Mesenchymal stem cell (in vitro differentiated cells and primary cell): ENCODE results near the gene AKAP10.
A peak's percentile ranks its signal among the peaks of the same experiment; 100 is the strongest.

ENCODE experiments used
- DNase-seq: peaks from one replicate; pipeline ENCODE4 v3.0.0-alpha.2; 2013
- H2AFZ ChIP-seq: one replicate; pipeline ENCODE4 v1.6.1; 2013; ENCODE audit warnings: low read depth, mild to moderate bottlenecking, control low read depth, inconsistent platforms, low read length, moderate library complexity
- H2AK5ac ChIP-seq: 2 replicates; pipeline ENCODE4 v1.6.1; 2013; ENCODE audit warnings: low read length, moderate library complexity, mild to moderate bottlenecking, inconsistent platforms; ENCODE audit not compliant: severe bottlenecking
- H2BK120ac ChIP-seq: one replicate; pipeline ENCODE4 v1.6.1; 2013; ENCODE audit warnings: low read depth, mild to moderate bottlenecking, inconsistent platforms, low read length, moderate library complexity
- H2BK12ac ChIP-seq, 2 experiments: one replicate each; pipeline ENCODE4 v1.6.1; 2013; ENCODE audit warnings: inconsistent platforms in 2 of 2, low read length in 2 of 2, mild to moderate bottlenecking in 2 of 2, moderate library complexity in 2 of 2, control low read depth in 1 of 2
- H2BK15ac ChIP-seq: one replicate; pipeline ENCODE4 v1.6.1; 2013; ENCODE audit warnings: mild to moderate bottlenecking, low read depth, inconsistent platforms; ENCODE audit not compliant: poor library complexity, severe bottlenecking
- H2BK5ac ChIP-seq: 2 replicates; pipeline ENCODE4 v1.6.1; 2013; ENCODE audit warnings: low read depth, mild to moderate bottlenecking, low read length, control low read depth, inconsistent platforms; ENCODE audit not compliant: poor library complexity, severe bottlenecking
- H3K14ac ChIP-seq, 2 experiments: one replicate each; pipeline ENCODE4 v1.6.1; 2013; ENCODE audit warnings: inconsistent platforms in 2 of 2, low read length in 2 of 2, control low read depth in 1 of 2, mild to moderate bottlenecking in 1 of 2, moderate library complexity in 1 of 2
- H3K18ac ChIP-seq, 2 experiments: one replicate each; pipeline ENCODE4 v1.6.1; 2013; ENCODE audit warnings: inconsistent platforms in 2 of 2, low read length in 2 of 2, control low read depth in 1 of 2, low read depth in 1 of 2, mild to moderate bottlenecking in 1 of 2
- H3K23ac ChIP-seq, 2 experiments: one replicate each; pipeline ENCODE4 v1.6.1; 2013; ENCODE audit warnings: inconsistent platforms in 2 of 2, low read length in 2 of 2, mild to moderate bottlenecking in 2 of 2, moderate library complexity in 2 of 2, control low read depth in 1 of 2
- H3K27ac ChIP-seq: 2 replicates; pipeline ENCODE4 v1.5.1; 2013; ENCODE audit warnings: mild to moderate bottlenecking, moderate library complexity, low read length, control low read depth, inconsistent platforms; ENCODE audit not compliant: poor library complexity, severe bottlenecking
- H3K27me3 ChIP-seq, 2 experiments: 2 replicates each; pipeline versions ENCODE4 v1.6.1 to v1.7.0; 2013; ENCODE audit warnings: low read length in 2 of 2, mild to moderate bottlenecking in 2 of 2, moderate library complexity in 2 of 2, control low read depth in 1 of 2, inconsistent platforms in 1 of 2; ENCODE audit not compliant: control insufficient read depth in 1 of 2, insufficient read depth in 1 of 2
- H3K36me3 ChIP-seq, 2 experiments: 2 replicates each; pipeline versions ENCODE4 v1.6.1 to v1.7.0; 2013; ENCODE audit warnings: low read length in 2 of 2, control low read depth in 1 of 2, inconsistent platforms in 1 of 2, low read depth in 1 of 2, mild to moderate bottlenecking in 1 of 2; ENCODE audit not compliant: insufficient read depth in 2 of 2, control insufficient read depth in 1 of 2
- H3K4ac ChIP-seq, 2 experiments: one replicate each; pipeline ENCODE4 v1.6.1; 2013; ENCODE audit warnings: inconsistent platforms in 2 of 2, low read length in 2 of 2, mild to moderate bottlenecking in 2 of 2, moderate library complexity in 2 of 2, control low read depth in 1 of 2, low read depth in 1 of 2
- H3K4me1 ChIP-seq: 2 replicates; pipeline ENCODE4 v1.6.1; 2013; ENCODE audit warnings: low read depth, low read length, control low read depth; ENCODE audit not compliant: control insufficient read depth, insufficient read depth
- H3K4me2 ChIP-seq: 2 replicates; pipeline ENCODE4 v1.6.1; 2013; ENCODE audit warnings: low read length, mild to moderate bottlenecking, inconsistent platforms; ENCODE audit not compliant: poor library complexity, severe bottlenecking
- H3K4me3 ChIP-seq, 2 experiments: 2 replicates each; pipeline versions ENCODE4 v1.5.1 to v1.7.0; 2013; ENCODE audit warnings: low read length in 2 of 2, mild to moderate bottlenecking in 2 of 2, control low read depth in 1 of 2, low read depth in 1 of 2; ENCODE audit not compliant: insufficient read depth in 1 of 2
- H3K79me1 ChIP-seq: replicated peaks from 2 replicates; pipeline ENCODE4 v1.6.1; 2013; ENCODE audit warnings: mild to moderate bottlenecking, control low read depth, low read length, inconsistent platforms; ENCODE audit not compliant: poor library complexity, severe bottlenecking
- H3K9ac ChIP-seq: 2 replicates; pipeline ENCODE4 v1.7.0; 2013; ENCODE audit warnings: mild to moderate bottlenecking, low read length, moderate library complexity
- H3K9me3 ChIP-seq: 2 replicates; pipeline ENCODE4 v1.7.0; 2013; ENCODE audit warnings: mild to moderate bottlenecking, low read length; ENCODE audit not compliant: control insufficient read depth
- H4K8ac ChIP-seq: one replicate; pipeline ENCODE4 v1.6.1; 2013; ENCODE audit warnings: inconsistent platforms, mild to moderate bottlenecking, low read length, moderate library complexity
- H4K91ac ChIP-seq: one replicate; pipeline ENCODE4 v1.6.1; 2013; ENCODE audit warnings: mild to moderate bottlenecking, low read length, inconsistent platforms
- WGBS: methylation state at CpG from one replicate; pipeline ENCODE4 v1.1.7; 2013; ENCODE audit warnings: mixed read lengths; 5-methylcytosine and 5-hydroxymethylcytosine counted together

AKAP10 gene

DNA sequence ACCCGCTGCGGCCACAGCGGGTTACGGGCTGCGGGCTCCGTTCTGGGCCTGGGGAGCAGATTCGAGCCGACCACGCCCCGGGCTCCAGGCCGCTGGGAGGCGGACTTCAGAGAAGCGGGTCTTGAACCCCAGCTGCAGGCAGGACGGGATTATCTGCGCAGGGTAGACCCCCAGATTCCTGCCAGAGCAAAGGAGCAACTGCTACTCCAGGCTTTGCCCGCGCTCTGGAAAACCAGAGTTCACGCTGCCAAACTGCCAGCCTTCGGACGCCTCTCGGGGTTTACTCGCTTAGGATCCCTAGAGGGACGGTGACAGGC, 109.6 kb downstream of the AKAP10 start:
- Histone ChIP-seq H3K27me3 (no peaks in the 10 kb centered on the region), H2BK120ac (no peak overlapping the region), H3K4ac (peak overlapping the region in 1 of 2 experiments; percentile 17), H3K4me3 (peak overlapping the region; percentile 82 to 91), H3K9me3 (no peaks in the 10 kb centered on the region), H3K18ac (peak overlapping the region; percentile 90 to 93), H3K36me3 (peaks cover 0 to 8% of the 10 kb centered on the region in 2 experiments), H3K79me1 (peaks cover 7% of the 10 kb centered on the region), H2AFZ (peak overlapping the region; percentile 89), H3K23ac (no peak overlapping the region), H3K4me1 (peaks cover 7% of the 10 kb centered on the region), H2BK15ac (no peak overlapping the region), H4K8ac (peak overlapping the region; percentile 97), H3K4me2 (peak overlapping the region; percentile 63), H4K91ac (peak overlapping the region; percentile 97), H3K27ac (no peak overlapping the region), H2AK5ac (no peak overlapping the region), H3K9ac (peak overlapping the region; percentile 87), H2BK12ac (no peak overlapping the region), H3K14ac (peak overlapping the region in 1 of 2 experiments; percentile 49), H2BK5ac (no peak overlapping the region)
- DNase-seq = no peak
- 33% methylated on average over 23 of the region's 23 CpGs for WGBS

DNA sequence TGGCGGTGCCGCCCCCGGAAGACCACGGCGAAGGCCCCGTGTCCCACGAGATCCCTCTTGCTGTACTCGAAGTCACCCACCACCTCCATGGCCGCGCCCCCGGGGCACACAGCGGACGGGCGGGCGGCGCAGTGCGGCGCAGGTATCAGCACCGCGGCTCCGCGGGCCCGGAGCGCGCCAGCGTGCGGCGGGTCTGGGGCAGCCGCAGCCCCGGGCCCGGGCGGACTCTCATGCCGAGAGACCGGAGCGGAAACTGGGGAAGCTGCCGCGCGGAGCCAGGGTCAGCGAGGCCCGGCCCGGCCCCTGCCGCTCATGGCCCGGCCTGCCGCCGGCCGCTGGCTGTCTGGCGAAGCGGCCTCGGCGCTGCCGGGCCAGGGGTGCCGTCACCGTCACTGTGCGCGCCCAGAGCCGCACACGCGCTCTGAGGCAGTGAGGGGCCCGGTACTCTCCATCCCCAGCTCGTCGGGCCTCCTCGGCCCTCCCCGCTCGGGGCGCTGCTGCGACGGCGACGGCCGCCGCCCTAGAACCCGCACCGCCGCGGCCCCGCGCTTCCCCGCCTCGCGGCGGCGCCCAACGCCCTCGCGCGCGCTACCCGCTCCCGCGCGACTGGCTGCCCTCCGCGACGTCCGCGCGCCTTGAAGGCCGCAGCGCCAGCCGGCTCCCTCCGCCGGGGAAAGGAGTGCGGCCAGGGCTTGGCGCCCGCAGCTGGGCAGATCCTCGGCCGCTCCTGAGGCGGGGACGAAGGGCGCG, 110.1 kb downstream of the AKAP10 start, which contains the start of gene ULK2:
Gene ULK2 (minus strand): TSS at position 608 of the 750 bp plus-strand sequence. CDS start 519 bp downstream, at position 89.
- no peak within 1 kb of the TSS for H2AK5ac ChIP-seq
- H3K27ac ChIP-seq = no peak within 1 kb of the TSS
- H3K4ac ChIP-seq = peak within 1 kb of the TSS; percentile 90 to 91
- H2BK5ac ChIP-seq = no peak within 1 kb of the TSS
- H3K4me1 ChIP-seq = peaks cover 7% of the 10 kb centered on the region
- peak within 1 kb of the TSS; percentile 82 to 91 for H3K4me3 ChIP-seq
- peak within 1 kb of the TSS; percentile 49 for H2BK120ac ChIP-seq
- peak within 1 kb of the TSS; percentile 90 to 93 for H3K18ac ChIP-seq
- WGBS = under 1% methylated on average over 99 of the region's 111 CpGs
- peak within 1 kb of the TSS; percentile 89 for H2AFZ ChIP-seq
- H3K14ac ChIP-seq = peak within 1 kb of the TSS; percentile 89 to 97
- peak within 1 kb of the TSS; percentile 97 for H4K91ac ChIP-seq
- peak within 1 kb of the TSS; percentile 87 for H3K9ac ChIP-seq
- peak within 1 kb of the TSS; percentile 97 for H4K8ac ChIP-seq
- no peaks in the 10 kb centered on the region for H3K9me3 ChIP-seq
- H3K27me3 ChIP-seq = no peaks in the 10 kb centered on the region
- peak within 1 kb of the TSS; percentile 93 for H2BK15ac ChIP-seq
- DNase-seq = peak; percentile 72
- H3K79me1 ChIP-seq = peaks cover 11% of the 10 kb centered on the region
- peak within 1 kb of the TSS in 1 of 2 experiments; percentile 42 for H3K23ac ChIP-seq
- peak within 1 kb of the TSS in 1 of 2 experiments; percentile 26 for H2BK12ac ChIP-seq
- peaks cover 0 to 13% of the 10 kb centered on the region in 2 experiments for H3K36me3 ChIP-seq
- H3K4me2 ChIP-seq = peak within 1 kb of the TSS; percentile 63

DNA sequence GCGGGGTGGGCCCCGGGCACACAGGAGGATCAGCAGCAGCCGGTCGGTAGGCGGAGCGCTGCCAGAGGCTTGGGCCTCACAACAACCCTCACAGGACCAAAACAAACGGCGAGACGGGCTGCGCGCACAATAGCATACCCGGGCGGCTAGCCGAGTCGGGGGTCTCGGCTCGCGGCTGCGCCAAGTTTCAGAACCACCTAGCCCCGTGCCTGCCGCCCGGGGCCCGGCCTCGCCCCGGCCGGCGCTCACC, 110.6 kb downstream of the AKAP10 start:
- peak; percentile 71 for DNase-seq
- Histone ChIP-seq H2BK15ac (peak overlapping the region; percentile 93), H2BK5ac (no peak overlapping the region), H3K4ac (peak overlapping the region; percentile 90 to 91), H4K8ac (peak overlapping the region; percentile 97), H3K4me1 (peaks cover 7% of the 10 kb centered on the region), H3K36me3 (peaks cover 0 to 16% of the 10 kb centered on the region in 2 experiments), H2AFZ (peak overlapping the region; percentile 87), H3K4me3 (peak overlapping the region; percentile 82 to 91), H3K4me2 (peak overlapping the region; percentile 63), H2BK12ac (no peak overlapping the region), H3K79me1 (peaks cover 11% of the 10 kb centered on the region), H2BK120ac (no peak overlapping the region), H3K9ac (peak overlapping the region; percentile 87), H3K27me3 (no peaks in the 10 kb centered on the region), H3K9me3 (no peaks in the 10 kb centered on the region), H3K27ac (no peak overlapping the region), H2AK5ac (no peak overlapping the region), H3K23ac (no peak overlapping the region), H4K91ac (peak overlapping the region; percentile 90), H3K18ac (peak overlapping the region; percentile 90 to 93), H3K14ac (peak overlapping the region; percentile 89 to 97)
- WGBS = 0% methylated on average over 15 of the region's 27 CpGs

DNA sequence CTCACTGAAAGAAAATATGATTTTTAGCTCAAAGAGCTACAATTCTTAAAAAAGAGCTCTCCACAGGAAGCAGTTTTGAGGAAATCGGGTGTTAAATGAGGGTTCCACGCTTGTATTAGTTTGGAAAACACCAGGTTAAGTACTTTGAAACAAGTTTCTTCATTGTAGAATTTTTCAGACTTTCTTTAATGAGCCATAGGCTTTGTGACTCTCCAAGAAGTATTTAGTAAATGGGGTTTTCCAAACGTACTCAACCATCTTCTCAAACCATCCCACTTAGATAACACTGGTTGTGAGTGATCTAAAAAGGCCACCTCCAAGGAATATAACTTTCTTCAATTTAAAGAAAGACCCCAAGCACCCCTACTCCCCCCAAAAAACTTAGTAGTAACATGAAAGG, 112.6 kb downstream of the AKAP10 start:
- DNase-seq = no peak
- no peak overlapping the region for H3K14ac ChIP-seq
- no peak overlapping the region for H3K23ac ChIP-seq
- no peak overlapping the region for H2AK5ac ChIP-seq
- H2BK5ac ChIP-seq = no peak overlapping the region
- no peak overlapping the region for H4K91ac ChIP-seq
- peaks cover 4 to 29% of the 10 kb centered on the region in 2 experiments for H3K36me3 ChIP-seq
- H2AFZ ChIP-seq = no peak overlapping the region
- H2BK120ac ChIP-seq = no peak overlapping the region
- H3K9ac ChIP-seq = no peak overlapping the region
- no peaks in the 10 kb centered on the region for H3K9me3 ChIP-seq
- WGBS = 100% methylated on average over 2 of the region's 3 CpGs
- peaks cover 11% of the 10 kb centered on the region for H3K79me1 ChIP-seq
- H2BK12ac ChIP-seq = no peak overlapping the region
- no peak overlapping the region for H3K27ac ChIP-seq
- no peaks in the 10 kb centered on the region for H3K27me3 ChIP-seq
- H2BK15ac ChIP-seq = no peak overlapping the region
- H3K4me3 ChIP-seq = no peak overlapping the region
- H3K4me1 ChIP-seq = peaks cover 7% of the 10 kb centered on the region
- no peak overlapping the region for H3K18ac ChIP-seq
- H4K8ac ChIP-seq = no peak overlapping the region
- H3K4me2 ChIP-seq = no peak overlapping the region
- H3K4ac ChIP-seq = no peak overlapping the region
